ENCODE measurements around the gene PDLIM5.

The PDLIM5 gene

DNA sequence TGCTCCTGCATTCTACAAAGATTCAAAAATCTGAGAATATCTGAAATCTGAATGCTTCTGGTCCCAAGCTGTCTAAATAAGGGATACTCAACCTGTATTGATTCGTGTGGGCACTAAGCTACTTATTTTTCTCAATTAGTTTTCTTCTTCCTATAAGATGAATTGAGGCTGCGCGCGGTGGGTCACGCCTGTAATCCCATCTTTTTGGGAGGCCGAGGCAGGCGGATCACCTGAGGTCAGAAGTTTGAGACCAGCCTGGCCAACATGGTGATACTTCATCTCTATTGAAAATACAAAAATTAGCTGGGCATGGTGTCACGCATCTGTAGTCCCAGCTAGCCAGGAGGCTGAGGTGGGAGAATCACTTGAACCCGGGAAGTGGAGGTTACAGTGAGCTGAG, 122.3 kb downstream of the PDLIM5 start:
- no peaks in the 10 kb centered on the region for H3K27me3 ChIP-seq (ENCODE audit: insufficient read depth, poor library complexity, severe bottlenecking)
- DNase-seq (ENCODE audit: low spot score) (no peak), ATAC-seq (ENCODE audit: low read depth) (no peak)
- peaks cover 43% of the 10 kb centered on the region for H3K36me3 ChIP-seq (ENCODE audit: low read depth)
- no peaks in the 10 kb centered on the region for H3K9me3 ChIP-seq (ENCODE audit: severe bottlenecking)
- H3K27ac ChIP-seq (ENCODE audit: poor library complexity, severe bottlenecking), result no peak overlapping the region
- TF ChIP-seq, protein P1, sequence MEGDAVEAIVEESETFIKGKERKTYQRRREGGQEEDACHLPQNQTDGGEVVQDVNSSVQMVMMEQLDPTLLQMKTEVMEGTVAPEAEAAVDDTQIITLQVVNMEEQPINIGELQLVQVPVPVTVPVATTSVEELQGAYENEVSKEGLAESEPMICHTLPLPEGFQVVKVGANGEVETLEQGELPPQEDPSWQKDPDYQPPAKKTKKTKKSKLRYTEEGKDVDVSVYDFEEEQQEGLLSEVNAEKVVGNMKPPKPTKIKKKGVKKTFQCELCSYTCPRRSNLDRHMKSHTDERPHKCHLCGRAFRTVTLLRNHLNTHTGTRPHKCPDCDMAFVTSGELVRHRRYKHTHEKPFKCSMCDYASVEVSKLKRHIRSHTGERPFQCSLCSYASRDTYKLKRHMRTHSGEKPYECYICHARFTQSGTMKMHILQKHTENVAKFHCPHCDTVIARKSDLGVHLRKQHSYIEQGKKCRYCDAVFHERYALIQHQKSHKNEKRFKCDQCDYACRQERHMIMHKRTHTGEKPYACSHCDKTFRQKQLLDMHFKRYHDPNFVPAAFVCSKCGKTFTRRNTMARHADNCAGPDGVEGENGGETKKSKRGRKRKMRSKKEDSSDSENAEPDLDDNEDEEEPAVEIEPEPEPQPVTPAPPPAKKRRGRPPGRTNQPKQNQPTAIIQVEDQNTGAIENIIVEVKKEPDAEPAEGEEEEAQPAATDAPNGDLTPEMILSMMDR (IDR thresholded peaks at IDR 0.05; ENCODE audit: poor library complexity, severe bottlenecking), result no peak
- no peak overlapping the region for H3K4me3 ChIP-seq (ENCODE audit: severe bottlenecking)
- no peaks in the 10 kb centered on the region for H3K4me1 ChIP-seq (ENCODE audit: insufficient read depth, poor library complexity, severe bottlenecking)

DNA sequence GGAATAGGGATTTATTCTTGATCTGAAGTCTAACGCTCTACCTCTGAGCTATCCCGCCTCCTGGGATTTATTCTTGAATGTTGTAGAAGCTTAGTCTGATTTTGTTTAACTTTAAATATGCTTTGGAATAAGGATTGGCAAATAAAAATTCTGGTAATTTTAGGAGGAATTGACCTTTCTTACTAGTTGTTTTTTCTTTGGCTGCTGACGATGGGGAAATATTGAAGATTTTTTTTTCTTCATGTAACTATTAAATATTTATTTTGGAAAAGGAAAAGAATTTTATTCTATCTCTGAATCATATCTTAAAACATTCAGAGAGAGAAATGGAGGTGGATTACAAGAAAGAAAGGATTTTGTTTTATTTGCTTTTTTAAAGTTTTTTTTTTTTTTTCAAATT, 122.9 kb downstream of the PDLIM5 start:
- Histone ChIP-seq H3K27ac (ENCODE audit: poor library complexity, severe bottlenecking) (no peak overlapping the region), H3K36me3 (ENCODE audit: low read depth) (peaks cover 49% of the 10 kb centered on the region), H3K4me3 (ENCODE audit: severe bottlenecking) (no peak overlapping the region), H3K4me1 (ENCODE audit: insufficient read depth, poor library complexity, severe bottlenecking) (no peaks in the 10 kb centered on the region), H3K27me3 (ENCODE audit: insufficient read depth, poor library complexity, severe bottlenecking) (no peaks in the 10 kb centered on the region), H3K9me3 (ENCODE audit: severe bottlenecking) (no peaks in the 10 kb centered on the region)
- TF ChIP-seq, protein P1 (IDR thresholded peaks at IDR 0.05; ENCODE audit: poor library complexity, severe bottlenecking), result no peak
- DNase-seq (ENCODE audit: low spot score), result no peak
- no peak for ATAC-seq (ENCODE audit: low read depth)

DNA sequence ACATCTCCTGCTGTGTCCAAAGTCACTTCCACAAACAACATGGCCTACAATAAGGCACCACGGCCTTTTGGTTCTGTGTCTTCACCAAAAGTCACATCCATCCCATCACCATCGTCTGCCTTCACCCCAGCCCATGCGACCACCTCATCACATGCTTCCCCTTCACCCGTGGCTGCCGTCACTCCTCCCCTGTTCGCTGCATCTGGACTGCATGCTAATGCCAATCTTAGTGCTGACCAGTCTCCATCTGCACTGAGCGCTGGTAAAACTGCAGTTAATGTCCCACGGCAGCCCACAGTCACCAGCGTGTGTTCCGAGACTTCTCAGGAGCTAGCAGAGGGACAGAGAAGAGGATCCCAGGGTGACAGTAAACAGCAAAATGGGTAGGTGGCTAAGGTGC, 123.9 kb downstream of the PDLIM5 start:
- no peaks in the 10 kb centered on the region for H3K9me3 ChIP-seq (ENCODE audit: severe bottlenecking)
- no peak overlapping the region for H3K27ac ChIP-seq (ENCODE audit: poor library complexity, severe bottlenecking)
- TF ChIP-seq, protein P1 (IDR thresholded peaks at IDR 0.05; ENCODE audit: poor library complexity, severe bottlenecking), result no peak
- ATAC-seq (ENCODE audit: low read depth), result no peak
- DNase-seq (ENCODE audit: low spot score), result no peak
- H3K27me3 ChIP-seq (ENCODE audit: insufficient read depth, poor library complexity, severe bottlenecking), result no peaks in the 10 kb centered on the region
- peaks cover 59% of the 10 kb centered on the region for H3K36me3 ChIP-seq (ENCODE audit: low read depth)
- no peaks in the 10 kb centered on the region for H3K4me1 ChIP-seq (ENCODE audit: insufficient read depth, poor library complexity, severe bottlenecking)
- no peak overlapping the region for H3K4me3 ChIP-seq (ENCODE audit: severe bottlenecking)

DNA sequence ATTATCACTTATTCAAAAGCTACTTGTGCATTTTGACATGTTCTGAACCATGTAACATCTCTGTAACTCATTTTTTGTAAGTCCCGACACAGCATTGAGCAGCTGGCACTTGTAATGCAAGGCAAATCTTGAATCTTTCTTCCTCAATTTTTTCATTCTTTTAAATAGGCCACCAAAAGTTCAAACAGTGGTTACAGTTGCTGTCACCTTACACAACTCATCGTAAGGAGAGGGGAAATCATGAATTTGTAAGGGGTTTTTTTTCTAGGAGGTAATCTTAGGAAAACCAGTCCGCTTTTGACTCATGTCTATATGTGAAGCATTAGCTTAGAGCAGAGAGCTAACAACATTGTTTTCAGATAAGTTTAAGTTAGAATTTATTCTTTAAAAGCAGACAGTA, 124.5 kb downstream of the PDLIM5 start:
- Histone ChIP-seq H3K27ac (ENCODE audit: poor library complexity, severe bottlenecking) (no peak overlapping the region), H3K27me3 (ENCODE audit: insufficient read depth, poor library complexity, severe bottlenecking) (no peaks in the 10 kb centered on the region), H3K4me3 (ENCODE audit: severe bottlenecking) (no peak overlapping the region), H3K4me1 (ENCODE audit: insufficient read depth, poor library complexity, severe bottlenecking) (no peaks in the 10 kb centered on the region), H3K36me3 (ENCODE audit: low read depth) (peaks cover 65% of the 10 kb centered on the region), H3K9me3 (ENCODE audit: severe bottlenecking) (no peaks in the 10 kb centered on the region)
- DNase-seq (ENCODE audit: low spot score) (no peak), ATAC-seq (ENCODE audit: low read depth) (no peak)
- TF ChIP-seq, protein P1 (IDR thresholded peaks at IDR 0.05; ENCODE audit: poor library complexity, severe bottlenecking), result no peak

DNA sequence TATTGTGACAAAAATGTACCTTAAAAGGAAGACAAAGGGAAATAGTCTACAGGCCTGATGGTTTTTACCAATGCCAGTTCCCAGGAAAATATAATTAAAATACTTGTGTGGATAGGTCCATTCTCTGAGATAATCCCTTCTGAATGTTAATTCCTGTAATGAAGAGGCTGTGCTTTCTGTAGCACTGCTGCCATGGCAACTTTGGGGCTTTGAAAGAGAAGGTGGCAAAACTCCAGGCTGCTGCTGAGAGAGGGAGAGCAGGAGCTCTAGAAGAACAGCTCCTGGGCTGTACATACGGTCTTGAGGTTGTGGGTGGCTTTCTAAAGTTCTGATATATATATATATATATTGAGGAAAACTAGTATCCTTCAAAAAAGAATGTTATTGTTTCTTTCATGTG, 125.4 kb downstream of the PDLIM5 start:
- no peak overlapping the region for H3K27ac ChIP-seq (ENCODE audit: poor library complexity, severe bottlenecking)
- TF ChIP-seq, protein P1 (IDR thresholded peaks at IDR 0.05; ENCODE audit: poor library complexity, severe bottlenecking), result no peak

More for the DNA sequence above, 125.4 kb downstream of the PDLIM5 start:
- Histone ChIP-seq H3K9me3 (ENCODE audit: severe bottlenecking) (no peaks in the 10 kb centered on the region), H3K4me3 (ENCODE audit: severe bottlenecking) (no peak overlapping the region), H3K36me3 (ENCODE audit: low read depth) (peaks cover 70% of the 10 kb centered on the region), H3K27me3 (ENCODE audit: insufficient read depth, poor library complexity, severe bottlenecking) (no peaks in the 10 kb centered on the region), H3K4me1 (ENCODE audit: insufficient read depth, poor library complexity, severe bottlenecking) (no peaks in the 10 kb centered on the region)
- ATAC-seq (ENCODE audit: low read depth), result no peak
- DNase-seq (ENCODE audit: low spot score), result no peak
